8988T (cell line): Measurements from ENCODE around the gene CERKL.

ENCODE experiments used
- DNase-seq: peaks from one replicate; pipeline ENCODE4 v3.0.0; 2011

Gene CERKL

GRCh38 chr2:181573140-181573736 lies 83.7 kb downstream of the CERKL start:
- DNase-seq = no peak

GRCh38 chr2:181570833-181571661 lies 85.9 kb downstream of the CERKL start:
- no peak for DNase-seq

- no peak for DNase-seq
Observed at GRCh38 chr2:181570059-181570458, 86.8 kb downstream of the CERKL start.

- DNase-seq = no peak
Observed at GRCh38 chr2:181566334-181567032, 90.4 kb downstream of the CERKL start.

- no peak for DNase-seq
Observed at GRCh38 chr2:181563101-181563692, 93.7 kb downstream of the CERKL start.

- DNase-seq = no peak
Observed at GRCh38 chr2:181558371-181558770, 98.5 kb downstream of the CERKL start.

GRCh38 chr2:181554061-181554830 lies 102.7 kb downstream of the CERKL start:
- DNase-seq = no peak

- DNase-seq = no peak
Observed at GRCh38 chr2:181553244-181553643, 103.7 kb downstream of the CERKL start.

- DNase-seq = no peak
Observed at GRCh38 chr2:181552808-181553207, 104.1 kb downstream of the CERKL start.

- DNase-seq = no peak
Observed at GRCh38 chr2:181546086-181546485, 110.8 kb downstream of the CERKL start.

GRCh38 chr2:181542170-181542569 lies 114.7 kb downstream of the CERKL start:
- no peak for DNase-seq

GRCh38 chr2:181540421-181540820 lies 116.5 kb downstream of the CERKL start:
- DNase-seq = no peak

GRCh38 chr2:181536730-181537129 lies 120.2 kb downstream of the CERKL start:
- DNase-seq = no peak

GRCh38 chr2:181528441-181528840 lies 128.5 kb downstream of the CERKL start:
- DNase-seq = no peak

GRCh38 chr2:181527058-181527457 lies 129.8 kb downstream of the CERKL start:
- DNase-seq = no peak

- DNase-seq = no peak
Observed at GRCh38 chr2:181526014-181526413, 130.9 kb downstream of the CERKL start.

GRCh38 chr2:181523756-181524155 lies 133.1 kb downstream of the CERKL start:
- no peak for DNase-seq

GRCh38 chr2:181520253-181520652 lies 136.7 kb downstream of the CERKL start:
- no peak for DNase-seq

GRCh38 chr2:181517685-181518301 lies 139.1 kb downstream of the CERKL start:
- DNase-seq = no peak

- no peak for DNase-seq
Observed at GRCh38 chr2:181516992-181517391, 139.9 kb downstream of the CERKL start.

GRCh38 chr2:181515719-181516118 lies 141.2 kb downstream of the CERKL start:
- no peak for DNase-seq

- DNase-seq = no peak
Observed at GRCh38 chr2:181500201-181500600, 156.7 kb downstream of the CERKL start.
